Activated naive CD4-positive, alpha-beta T cell treated with anti-CD3 and anti-CD28 coated beads, Interleukin-2, amount 50 U/mL, for 72 hours (primary cell): Measurements from ENCODE around the gene SLC6A8. TPM values are rescaled to one million over a fixed set of nuclear protein-coding genes. Genes with fewer than 3 reads are reported as not detected.
"Not testable (repeated sequence)": the region's sequence is repeated elsewhere in the genome, so short reads cannot be mapped to it uniquely, and the experiment has no call there.

Source experiments
- ATAC-seq, 2 donors: fragments of 150-1000 bp; cut with Tn5 transposase; 2 replicates each; pipeline ENCODE4 v1.10.0; 2021; ENCODE audit warnings: mild to moderate bottlenecking in 2 of 2, moderate library complexity in 2 of 2
- DNase-seq, 2 donors: peaks; one replicate each; pipeline ENCODE4 v3.0.0; 2021 to 2022; ENCODE audit warnings: low spot score in 2 of 2
- H3K27ac Mint-ChIP-seq, 2 donors: one replicate each; pipeline ENCODE4 v1.8.0; 2022; ENCODE audit warnings: mild to moderate bottlenecking in 2 of 2, mixed read lengths in 2 of 2
- H3K36me3 Mint-ChIP-seq, 2 donors: one replicate each; pipeline ENCODE4 v1.8.0; 2022; ENCODE audit warnings: mixed read lengths in 2 of 2
- H3K9me3 Mint-ChIP-seq, 2 donors: one replicate each; pipeline ENCODE4 v1.8.0; 2022; ENCODE audit warnings: mixed read lengths in 2 of 2
- total RNA-seq, 2 donors: library from RNA; stranded (reverse); gene quantifications; one replicate each; pipeline ENCODE4 v1.2.3, GENCODE V29; 2022

The SLC6A8 gene
- total RNA-seq, 2 donors from 2014 or later, result 0.16 to 2.2 TPM

DNA sequence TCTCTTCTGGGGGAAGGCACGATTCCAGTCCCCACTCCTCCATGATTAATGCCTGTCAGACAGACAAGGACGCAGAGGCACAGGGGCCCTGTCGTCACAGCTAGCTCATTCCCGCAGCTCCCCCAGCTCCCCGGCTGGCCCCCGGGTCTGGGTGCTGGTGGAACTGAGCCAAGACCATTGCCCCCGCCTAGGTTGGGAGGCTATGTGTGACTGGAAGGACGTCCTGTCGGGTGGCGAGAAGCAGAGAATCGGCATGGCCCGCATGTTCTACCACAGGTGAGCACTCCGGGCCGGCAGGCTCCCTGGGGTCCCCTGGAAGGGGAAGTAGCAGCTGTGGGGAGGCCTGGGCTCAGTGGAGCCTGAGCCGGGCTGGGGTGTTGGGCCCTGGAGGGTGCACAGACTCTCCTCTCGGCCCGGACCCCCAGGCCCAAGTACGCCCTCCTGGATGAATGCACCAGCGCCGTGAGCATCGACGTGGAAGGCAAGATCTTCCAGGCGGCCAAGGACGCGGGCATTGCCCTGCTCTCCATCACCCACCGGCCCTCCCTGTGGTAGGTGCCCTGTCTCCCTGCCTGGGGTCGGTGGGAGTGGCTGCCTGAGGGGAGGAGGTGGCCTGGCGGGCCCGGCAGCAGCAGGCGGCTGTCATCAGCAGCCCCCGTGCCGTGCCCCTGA is 55.2 kb downstream of the SLC6A8 start:
- H3K36me3 Mint-ChIP-seq, ATAC-seq, DNase-seq, H3K9me3 Mint-ChIP-seq, H3K27ac Mint-ChIP-seq: not testable (repeated sequence)

DNA sequence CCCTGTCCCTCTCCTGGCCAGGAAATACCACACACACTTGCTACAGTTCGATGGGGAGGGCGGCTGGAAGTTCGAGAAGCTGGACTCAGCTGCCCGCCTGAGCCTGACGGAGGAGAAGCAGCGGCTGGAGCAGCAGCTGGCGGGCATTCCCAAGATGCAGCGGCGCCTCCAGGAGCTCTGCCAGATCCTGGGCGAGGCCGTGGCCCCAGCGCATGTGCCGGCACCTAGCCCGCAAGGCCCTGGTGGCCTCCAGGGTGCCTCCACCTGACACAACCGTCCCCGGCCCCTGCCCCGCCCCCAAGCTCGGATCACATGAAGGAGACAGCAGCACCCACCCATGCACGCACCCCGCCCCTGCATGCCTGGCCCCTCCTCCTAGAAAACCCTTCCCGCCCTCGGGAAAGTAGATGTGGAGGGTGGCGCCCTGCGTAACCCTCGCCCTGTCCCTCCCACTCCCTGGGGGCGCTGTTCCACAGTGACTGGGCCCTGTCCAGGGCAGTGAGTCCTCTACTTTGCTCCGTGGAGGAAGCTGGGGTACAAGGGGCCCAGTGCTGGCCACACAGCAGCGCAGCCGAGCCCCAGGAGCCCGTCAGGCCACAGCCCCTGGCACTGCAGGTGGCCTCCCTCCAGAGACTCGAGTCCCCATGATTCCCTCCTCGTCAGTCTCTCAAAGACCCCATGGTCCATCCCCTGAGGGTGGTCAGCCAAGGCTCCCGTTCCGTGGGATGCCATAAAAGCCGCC is 55.9 kb downstream of the SLC6A8 start:
- H3K36me3 Mint-ChIP-seq, ATAC-seq, DNase-seq, H3K27ac Mint-ChIP-seq, H3K9me3 Mint-ChIP-seq: not testable (repeated sequence)

DNA sequence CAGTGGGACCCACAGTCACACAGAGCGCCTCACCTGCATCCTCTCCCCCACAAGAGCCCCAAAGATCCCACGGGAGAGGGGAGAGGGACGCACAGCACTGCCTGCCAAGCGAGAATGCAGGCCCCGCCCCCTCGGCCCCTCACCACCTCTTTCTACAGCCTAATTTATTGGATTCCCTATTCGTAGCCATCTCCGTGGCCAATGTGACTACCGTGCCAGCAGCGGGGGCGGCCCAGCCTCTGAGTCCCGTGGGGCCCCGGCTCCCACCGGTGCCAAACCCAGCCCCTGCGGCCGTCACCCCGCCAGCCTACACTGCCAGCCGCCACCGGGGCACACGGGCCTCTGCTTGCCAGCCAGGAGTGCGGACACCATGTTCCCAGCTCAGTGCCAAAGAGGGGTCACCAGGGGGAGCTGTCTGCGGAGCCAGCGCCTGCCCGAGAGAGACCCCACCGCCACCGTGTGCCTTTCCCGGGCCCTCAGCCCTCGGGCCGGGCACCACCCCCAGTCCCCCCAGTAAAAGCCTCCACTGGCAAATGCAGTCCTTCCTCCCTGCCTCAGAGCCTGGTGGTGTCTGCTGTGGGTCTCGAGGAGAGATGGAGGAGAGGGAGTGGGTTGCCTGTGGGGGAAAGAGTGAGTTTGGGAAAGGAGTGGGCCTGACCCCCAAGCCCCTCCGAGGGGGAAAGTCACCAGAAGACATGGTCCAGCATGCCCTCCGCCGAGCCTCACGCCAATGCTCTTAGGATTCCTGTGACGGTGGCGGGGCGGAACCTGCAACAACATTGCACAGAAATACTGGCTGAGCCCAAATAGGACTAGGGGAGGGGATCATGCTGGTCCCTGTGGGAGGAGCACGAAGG is 56.7 kb downstream of the SLC6A8 start:
- DNase-seq (no peak), ATAC-seq (no peak)
- Mint-ChIP-seq H3K36me3 (no peaks in the 10 kb centered on the region), H3K9me3 (no peaks in the 10 kb centered on the region), H3K27ac (no peak overlapping the region)

DNA sequence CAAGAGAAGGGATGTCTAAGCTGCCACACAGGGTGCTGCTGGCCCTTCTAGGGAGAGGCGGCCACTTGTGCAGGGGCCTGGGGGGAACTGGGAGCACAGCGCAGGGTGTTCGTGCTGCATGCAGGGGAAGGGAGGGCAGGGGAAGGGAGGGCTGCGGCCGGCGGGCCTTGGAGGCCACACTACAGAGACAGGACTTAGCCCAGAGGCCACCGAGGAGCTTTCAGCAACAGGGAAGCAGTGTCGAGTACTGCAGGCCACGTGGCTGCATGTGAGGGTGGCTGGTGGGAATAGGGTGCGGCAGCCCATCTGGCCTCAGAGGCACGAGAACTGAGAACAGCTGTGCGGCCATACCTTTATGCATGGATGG is 57.3 kb downstream of the SLC6A8 start:
- not testable (repeated sequence) for ATAC-seq, H3K9me3 Mint-ChIP-seq, H3K36me3 Mint-ChIP-seq, H3K27ac Mint-ChIP-seq, DNase-seq

Other genes starting within 250 kb of the SLC6A8 start
- 1 to 10 TPM; 1.0 to 1.6 TPM for gene TREX2, start 241.9 kb upstream of the SLC6A8 start, total RNA-seq
- 10 to 100 TPM; 35.4 to 65.5 TPM for gene HAUS7, start 217.3 kb upstream of the SLC6A8 start, total RNA-seq
- gene BGN, start 192.9 kb upstream of the SLC6A8 start, total RNA-seq, result not detected
- not detected for gene ATP2B3, start 170.3 kb upstream of the SLC6A8 start, total RNA-seq
- gene CCNQ, start 88.8 kb upstream of the SLC6A8 start, total RNA-seq, result 10 to 100 TPM; 13.0 to 14.0 TPM
- under 1 TPM in 1 of 2 donors, not detected in 1; 0.91 TPM for gene DUSP9, start 40.7 kb upstream of the SLC6A8 start, total RNA-seq
- gene PNCK, start 14.1 kb upstream of the SLC6A8 start, total RNA-seq, result 1 to 10 TPM; 1.0 to 2.9 TPM
- gene BCAP31, start 36.5 kb downstream of the SLC6A8 start, total RNA-seq, result 10 to 100 TPM; 67.4 to 92.7 TPM
- gene ABCD1, start 36.9 kb downstream of the SLC6A8 start, total RNA-seq, result 1 to 10 TPM; 5.6 to 6.7 TPM
- gene PLXNB3, start 76.3 kb downstream of the SLC6A8 start, total RNA-seq, result 1 to 10 TPM; 1.5 to 3.2 TPM
- gene SRPK3, start 93.1 kb downstream of the SLC6A8 start, total RNA-seq, result not detected
- gene IDH3G, start 106.4 kb downstream of the SLC6A8 start, total RNA-seq, result 10 to 100 TPM; 60.8 to 81.7 TPM
- gene SSR4, start 106.7 kb downstream of the SLC6A8 start, total RNA-seq, result 100 to 1,000 TPM; 142 to 156 TPM
- gene PDZD4, start 142.6 kb downstream of the SLC6A8 start, total RNA-seq, result 1 to 10 TPM; 1.2 to 2.5 TPM
- gene L1CAM, start 198.2 kb downstream of the SLC6A8 start, total RNA-seq, result 1 to 10 TPM; 1.1 to 1.8 TPM
- not detected for gene AVPR2, start 216.7 kb downstream of the SLC6A8 start, total RNA-seq
- gene ARHGAP4, start 238.3 kb downstream of the SLC6A8 start, total RNA-seq, result 100 to 1,000 TPM in 1 of 2 donors, 10 to 100 TPM in 1; 90.0 to 138 TPM
- 100 to 1,000 TPM in 1 of 2 donors, 10 to 100 TPM in 1; 97.9 to 129 TPM for gene NAA10, start 247.1 kb downstream of the SLC6A8 start, total RNA-seq